ENCODE measurements around the gene AGAP2.
"Not testable (repeated sequence)": the region's sequence is repeated elsewhere in the genome, so short reads cannot be mapped to it uniquely, and the experiment has no call there.

AGAP2 gene

DNA sequence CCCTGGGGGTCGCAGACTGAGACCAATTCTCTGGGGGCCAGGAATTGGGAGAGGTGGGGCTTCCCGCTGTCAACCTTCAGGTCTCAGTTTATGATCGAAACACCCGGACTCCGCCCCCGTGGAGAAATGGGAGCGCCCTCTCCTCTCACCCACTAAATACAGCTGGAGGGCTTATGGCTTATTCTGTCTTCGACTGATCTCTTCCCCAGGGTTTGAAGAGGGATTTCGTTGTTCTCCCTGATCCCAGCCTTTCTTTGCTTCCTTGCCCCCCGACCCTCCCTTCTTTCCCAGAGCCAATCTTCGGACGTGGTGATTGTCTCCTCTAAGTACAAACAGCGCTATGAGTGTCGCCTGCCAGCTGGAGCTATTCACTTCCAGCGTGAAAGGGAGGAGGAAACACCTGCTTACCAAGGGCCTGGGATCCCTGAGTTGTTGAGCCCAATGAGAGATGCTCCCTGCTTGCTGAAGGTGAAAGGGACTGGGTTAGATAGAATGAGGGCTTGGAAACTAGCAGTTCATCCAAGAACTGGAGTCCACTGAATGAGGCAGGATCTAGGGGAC, 44.0 kb downstream of the AGAP2 start:
- no peak for DNase-seq (ENCODE audit: low spot score)

DNA sequence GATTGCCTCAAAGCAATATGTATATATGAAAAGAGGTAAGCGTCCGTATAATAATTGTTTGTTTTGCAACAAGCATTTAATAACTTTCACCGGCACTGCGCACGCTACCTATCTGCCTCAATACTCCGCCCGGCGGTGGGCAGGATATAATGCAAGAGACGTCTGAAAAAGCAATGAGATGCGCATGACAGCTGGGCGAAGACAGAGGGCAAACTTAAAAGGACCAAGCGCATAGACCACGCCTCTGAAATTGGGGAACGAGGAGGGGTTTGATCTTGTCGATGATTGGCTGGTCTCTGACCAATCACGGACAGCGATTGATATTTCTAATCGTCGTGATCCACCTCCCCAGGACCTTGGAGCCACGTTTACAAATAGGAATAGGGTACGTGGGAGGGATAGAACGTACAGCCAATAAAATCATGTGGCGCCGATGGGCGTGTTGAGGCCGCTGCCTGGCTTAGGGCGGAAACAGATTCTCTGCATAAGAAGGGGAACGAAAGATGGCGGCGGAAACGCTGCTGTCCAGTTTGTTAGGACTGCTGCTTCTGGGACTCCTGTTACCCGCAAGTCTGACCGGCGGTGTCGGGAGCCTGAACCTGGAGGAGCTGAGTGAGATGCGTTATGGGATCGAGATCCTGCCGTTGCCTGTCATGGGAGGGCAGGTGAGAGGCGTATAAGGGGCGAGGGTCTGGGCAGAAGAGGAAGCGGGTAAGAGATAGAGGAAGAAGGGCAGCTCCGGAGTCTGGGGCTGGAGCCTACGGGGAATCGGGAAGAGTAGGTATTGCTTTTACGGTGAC, 44.7 kb downstream of the AGAP2 start, which contains the start of gene OS9:
OS9 (plus strand) TSS at position 474 of the 800 bp plus-strand sequence; CDS start at position 504, 30 bp downstream.
- peak; percentile 90 for DNase-seq (ENCODE audit: low spot score)

DNA sequence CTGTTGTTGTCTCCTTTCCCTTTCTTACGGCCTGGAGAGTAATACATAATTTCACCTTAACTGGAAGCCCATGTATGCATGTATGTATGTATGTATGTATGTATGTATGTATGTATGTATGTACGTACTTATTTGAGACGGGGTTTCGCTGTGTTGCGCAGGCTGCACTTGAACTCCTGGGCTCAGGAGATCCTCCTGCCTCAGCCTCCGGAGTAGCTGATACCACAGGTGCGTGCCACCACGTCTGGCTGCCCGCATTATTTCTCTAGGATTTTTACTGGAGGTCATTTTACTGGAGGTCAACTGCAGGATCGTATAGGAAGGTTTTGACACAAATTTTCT, 45.3 kb downstream of the AGAP2 start:
- no peak for DNase-seq (ENCODE audit: low spot score)

DNA sequence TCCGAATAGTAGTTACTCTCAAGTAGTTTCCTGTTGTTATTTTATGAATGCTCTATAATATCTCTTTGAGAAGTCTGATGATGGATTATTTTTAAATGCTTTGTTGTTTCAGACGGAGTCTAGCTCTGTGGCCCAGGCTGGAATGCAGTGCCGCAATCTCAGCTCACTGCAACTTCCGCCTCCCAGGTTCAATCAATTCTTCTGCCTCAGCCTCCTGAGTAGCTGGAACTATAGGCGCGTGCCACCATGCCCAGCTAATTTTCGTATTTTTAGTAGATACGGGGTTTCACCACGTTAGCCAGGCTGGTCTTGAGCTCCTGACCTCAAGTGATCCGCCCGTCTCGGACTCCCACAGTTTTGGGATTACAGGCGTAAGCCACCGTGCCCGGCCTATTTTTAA, 46.0 kb downstream of the AGAP2 start:
- DNase-seq (ENCODE audit: low spot score): no peak

DNA sequence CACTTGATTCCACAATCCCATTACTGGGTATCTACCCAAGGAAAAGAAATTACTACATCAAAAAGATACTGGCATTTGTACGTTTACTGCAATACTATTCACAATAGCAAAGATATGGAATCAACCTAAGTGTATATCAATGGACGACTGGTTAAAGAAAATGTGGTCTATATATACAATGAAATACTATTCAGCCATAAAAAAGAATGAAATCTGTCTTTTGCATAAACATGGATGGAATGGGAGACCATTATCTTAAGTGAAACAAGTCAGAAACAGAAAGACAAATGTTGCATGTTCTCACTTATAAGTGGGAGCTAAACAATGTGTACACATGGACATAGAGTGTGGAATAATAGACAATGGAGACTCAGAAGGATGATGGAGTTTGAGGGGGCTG, 49.6 kb downstream of the AGAP2 start:
- no peak for DNase-seq (ENCODE audit: low spot score)

DNA sequence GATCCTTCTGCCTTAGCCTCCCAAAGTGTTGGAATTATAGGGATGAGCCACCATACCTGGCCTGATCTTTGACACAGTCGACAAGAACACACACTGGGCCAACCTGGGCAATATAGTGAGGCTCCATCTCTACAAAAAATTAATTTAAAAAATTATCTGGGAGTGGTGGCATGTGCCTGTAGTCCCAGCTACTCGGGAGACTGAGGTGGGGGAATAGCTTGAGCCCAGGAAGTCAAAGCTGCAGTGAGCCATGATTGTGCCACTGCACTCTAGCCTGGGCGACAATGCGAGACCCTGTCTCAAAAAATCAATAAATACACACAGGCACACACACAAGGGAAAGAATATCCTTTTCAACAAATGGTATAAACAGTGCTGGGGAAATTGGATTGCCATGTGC, 50.7 kb downstream of the AGAP2 start:
- no peak for DNase-seq (ENCODE audit: low spot score)

DNA sequence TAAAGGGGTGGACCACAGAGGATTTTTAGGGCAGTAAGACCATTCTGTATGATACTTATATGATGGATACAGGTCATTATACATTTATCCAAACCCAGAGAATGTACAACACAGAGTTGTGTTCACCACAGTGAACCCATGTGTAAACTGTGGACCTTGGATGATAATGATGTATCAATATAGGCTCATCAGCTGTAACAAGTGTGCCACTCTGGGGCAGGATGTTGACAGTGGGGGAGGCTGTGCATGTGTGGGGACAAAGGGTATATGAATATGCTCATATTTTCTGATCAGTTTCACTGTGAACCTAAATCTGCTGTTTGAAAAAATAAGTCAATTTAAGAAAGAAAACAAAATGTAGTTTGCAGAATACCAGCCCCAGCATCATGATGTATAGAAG, 58.8 kb downstream of the AGAP2 start:
- DNase-seq (ENCODE audit: low spot score): no peak

DNA sequence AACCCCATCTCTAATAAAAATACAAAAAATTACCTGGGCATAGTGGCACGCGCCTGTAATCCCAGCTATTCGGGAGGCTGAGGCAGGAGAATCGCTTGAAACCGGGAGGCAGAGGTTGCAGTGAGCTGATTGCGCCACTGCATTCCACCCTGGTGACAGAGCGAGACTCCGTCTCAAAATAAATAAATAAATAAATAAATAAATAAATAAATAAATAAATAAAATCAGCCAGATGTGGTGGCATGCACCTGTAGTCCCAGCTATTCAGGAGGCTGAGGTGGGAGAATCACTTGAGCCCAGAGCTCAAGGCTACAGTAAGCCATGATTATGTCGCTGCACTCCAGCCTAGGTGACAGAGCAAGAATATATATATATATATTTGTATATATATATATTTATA, 60.6 kb downstream of the AGAP2 start:
- not testable (repeated sequence) for DNase-seq (ENCODE audit: low spot score)

DNA sequence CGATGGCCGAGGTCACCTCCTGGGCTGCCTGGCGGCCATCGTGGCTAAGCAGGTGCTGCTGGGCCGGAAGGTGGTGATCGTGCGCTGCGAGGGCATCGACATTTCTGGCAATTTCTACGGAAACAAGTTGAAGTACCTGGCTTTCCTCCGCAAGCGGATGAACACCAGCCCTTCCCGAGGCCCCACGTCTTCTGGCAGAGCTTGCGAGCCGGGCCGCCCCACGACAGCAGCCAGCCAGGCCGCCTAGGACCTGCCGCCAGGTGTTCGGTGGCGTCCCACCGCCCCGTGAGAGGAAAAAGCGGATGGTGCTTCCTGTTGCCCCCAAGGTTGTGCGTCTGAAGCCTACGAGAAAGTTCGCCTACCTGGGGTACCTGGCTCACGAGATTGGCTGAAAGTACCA, 63.9 kb downstream of the AGAP2 start:
- no peak for DNase-seq (ENCODE audit: low spot score)
